Lower lobe of right lung (tissue), 2 donors: ENCODE measurements around the gene C16orf87. TPM values are rescaled to one million over a fixed set of nuclear protein-coding genes. Genes with fewer than 3 reads are reported as not detected.

ENCODE experiments used
- ATAC-seq, 2 donors: fragments of 200-7000 bp; cut with Tn5 transposase; one replicate each; pipeline ENCODE4 v1.9.1; 2020 to 2022; ENCODE audit warnings: mild to moderate bottlenecking in 2 of 2, moderate library complexity in 2 of 2
- DNase-seq: peaks from one replicate; pipeline ENCODE4 v3.0.0-alpha.2; 2020
- H3K27ac ChIP-seq: fragments of 200-600 bp; one replicate; pipeline ENCODE4 v1.8.0; 2022
- H3K27me3 ChIP-seq: fragments of 200-600 bp; one replicate; pipeline ENCODE4 v1.8.0; 2022; ENCODE audit warnings: low read depth
- H3K36me3 ChIP-seq: fragments of 200-600 bp; one replicate; pipeline ENCODE4 v1.8.0; 2022; ENCODE audit warnings: mild to moderate bottlenecking
- H3K4me1 ChIP-seq: fragments of 200-600 bp; one replicate; pipeline ENCODE4 v1.8.0; 2022
- H3K4me3 ChIP-seq: fragments of 200-600 bp; one replicate; pipeline ENCODE4 v1.8.0; 2022; ENCODE audit warnings: mild to moderate bottlenecking
- H3K9me3 ChIP-seq: fragments of 200-600 bp; one replicate; pipeline ENCODE4 v1.8.0; 2022
- CTCF ChIP-seq: fragments of 200-600 bp; IDR thresholded peaks from one replicate; pipeline ENCODE4 v1.8.0; 2022; ENCODE audit warnings: antibody characterized with exemption, mild to moderate bottlenecking
- intact Hi-C: fragments of 100-400 bp; cut with DNase I; formaldehyde crosslinking; loops from one replicate; pipeline ENCODE4 v1.11.0; 2022
- total RNA-seq: library from RNA; stranded (reverse); fragmentation: NEBNext Ultra II Directional; extraction: Animal tissue kit (Norgen Biotek cat#: 25700); gene quantifications from one replicate; pipeline ENCODE4 v1.2.1, GENCODE V29; 2021
- donor health status: DM: no; HTN: yes; CAD: no; lungs with severe emphysema.

C16orf87 gene
- total RNA-seq, 1 donor from 2014 or later: 5.8 TPM

DNA sequence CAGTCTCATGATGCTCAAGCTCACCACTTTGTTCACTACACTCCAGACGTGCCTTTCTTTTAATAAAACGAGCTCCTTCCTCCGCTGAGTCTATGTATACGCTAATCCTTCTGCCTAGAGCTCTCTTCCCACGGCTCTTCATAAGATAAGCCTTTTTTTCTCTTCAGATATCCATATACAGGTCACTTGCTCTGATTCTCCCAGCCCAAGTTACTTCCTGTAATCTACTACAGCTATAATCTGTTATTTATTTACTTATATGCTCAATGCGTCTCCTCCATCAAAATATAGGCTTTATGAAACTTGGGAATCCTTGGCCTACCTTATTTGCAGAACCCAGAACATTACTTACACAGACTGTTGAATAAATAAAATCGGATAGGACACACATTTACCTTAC, 17.4 kb downstream of the C16orf87 start:
- Histone ChIP-seq H3K27ac (no peak overlapping the region), H3K4me3 (no peak overlapping the region), H3K27me3 (no peaks in the 10 kb centered on the region), H3K9me3 (no peaks in the 10 kb centered on the region), H3K4me1 (peaks cover 10% of the 10 kb centered on the region), H3K36me3 (no peaks in the 10 kb centered on the region)
- DNase-seq (no peak), ATAC-seq (no peak)
- intact Hi-C loops: no loop called here
- TF ChIP-seq CTCF: no peak

- no peaks in the 10 kb centered on the region for H3K27me3 ChIP-seq
- intact Hi-C loops: no loop called here
- no peaks in the 10 kb centered on the region for H3K9me3 ChIP-seq
- no peak for TF ChIP-seq CTCF
- H3K36me3 ChIP-seq: no peaks in the 10 kb centered on the region
- H3K4me3 ChIP-seq: no peak overlapping the region
- H3K27ac ChIP-seq: no peak overlapping the region
- DNase-seq: no peak
- ATAC-seq: no peak
- peaks cover 10% of the 10 kb centered on the region for H3K4me1 ChIP-seq
Measured at GRCh38 chr16:46812781-46813540, 18.0 kb downstream of the C16orf87 start.

- Histone ChIP-seq H3K36me3 (no peaks in the 10 kb centered on the region), H3K9me3 (no peaks in the 10 kb centered on the region), H3K27ac (no peak overlapping the region), H3K4me1 (peaks cover 10% of the 10 kb centered on the region), H3K27me3 (no peaks in the 10 kb centered on the region), H3K4me3 (no peak overlapping the region)
- ATAC-seq (no peak), DNase-seq (no peak)
- no peak for TF ChIP-seq CTCF
- intact Hi-C loops: no loop called here
Measured at GRCh38 chr16:46811682-46812081, 19.3 kb downstream of the C16orf87 start.

GRCh38 chr16:46808997-46809396, 22.0 kb downstream of the C16orf87 start:
- no peak for TF ChIP-seq CTCF
- Histone ChIP-seq H3K36me3 (peaks cover 3% of the 10 kb centered on the region), H3K4me3 (no peak overlapping the region), H3K4me1 (peaks cover 10% of the 10 kb centered on the region), H3K9me3 (no peaks in the 10 kb centered on the region), H3K27ac (no peak overlapping the region), H3K27me3 (no peaks in the 10 kb centered on the region)
- ATAC-seq (no peak), DNase-seq (no peak)
- intact Hi-C loops: no loop called here

DNA sequence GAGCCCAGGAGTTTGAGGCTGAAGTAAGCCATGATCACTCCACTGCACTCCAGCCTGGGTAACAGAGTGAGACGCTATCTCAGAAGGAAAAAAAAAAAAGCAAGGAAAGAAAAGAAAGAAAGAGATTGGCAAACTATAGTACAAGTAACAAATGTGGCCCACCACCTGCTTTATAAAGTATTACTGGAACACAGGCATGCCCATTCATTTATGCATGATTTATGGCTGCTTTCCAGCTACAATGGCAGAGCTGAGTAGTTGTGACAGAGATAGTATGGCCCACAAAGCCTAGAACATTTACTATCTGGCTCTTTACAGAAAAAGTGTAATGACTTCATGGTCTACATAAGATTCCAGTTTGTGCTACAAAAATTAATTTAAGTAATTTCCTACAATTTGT, 23.6 kb downstream of the C16orf87 start:
- no peaks in the 10 kb centered on the region for H3K9me3 ChIP-seq
- no peak for ATAC-seq
- H3K4me3 ChIP-seq: no peak overlapping the region

More for the DNA sequence above, 23.6 kb downstream of the C16orf87 start:
- peaks cover 10% of the 10 kb centered on the region for H3K4me1 ChIP-seq
- peaks cover 9% of the 10 kb centered on the region for H3K36me3 ChIP-seq
- no peak overlapping the region for H3K27ac ChIP-seq
- H3K27me3 ChIP-seq: no peaks in the 10 kb centered on the region
- intact Hi-C loops: no loop called here
- no peak for TF ChIP-seq CTCF
- DNase-seq: no peak
